ENCODE results near the gene HOMER1. TPM values are rescaled to one million over a fixed set of nuclear protein-coding genes. Genes with fewer than 3 reads are reported as not detected.

HOMER1 gene
- total RNA-seq, 1 donor from 2014 or later: 29.3 TPM

DNA sequence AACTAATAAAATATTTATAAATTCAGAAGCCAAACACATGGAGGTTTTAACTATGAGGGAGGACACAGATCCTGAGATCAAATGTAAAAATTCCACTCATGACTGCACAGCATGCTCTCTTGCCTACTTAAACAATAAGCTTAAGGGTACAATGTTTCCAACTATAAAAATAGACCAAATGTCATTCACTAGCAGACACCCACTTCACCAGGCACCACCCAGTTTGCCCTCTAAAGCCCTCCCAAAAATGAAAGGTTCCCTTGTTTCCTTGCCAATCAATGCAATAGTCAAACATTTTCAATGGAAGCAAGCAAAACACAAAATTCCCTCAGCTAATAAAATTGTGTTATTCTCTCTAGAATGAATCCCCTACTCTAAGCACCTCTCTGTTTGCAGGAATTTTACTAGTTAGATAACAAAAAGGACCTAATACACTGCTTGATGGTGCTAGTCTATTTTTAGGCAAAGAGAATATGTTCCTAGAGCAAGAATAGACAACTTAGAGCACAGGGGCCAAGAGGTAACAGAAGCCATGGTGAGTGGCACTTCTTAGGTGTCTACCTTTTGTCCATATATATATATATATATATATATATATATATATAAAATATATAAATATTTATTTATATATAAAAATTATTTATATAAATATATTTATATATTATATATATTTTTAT is 135.3 kb downstream of the HOMER1 start:
- Mint-ChIP-seq H3K36me3 (ENCODE audit: low read depth) (peaks cover 38% of the 10 kb centered on the region), H3K9me3 (peaks cover 22% of the 10 kb centered on the region), H3K27me3 (ENCODE audit: low read depth) (no peaks in the 10 kb centered on the region)

DNA sequence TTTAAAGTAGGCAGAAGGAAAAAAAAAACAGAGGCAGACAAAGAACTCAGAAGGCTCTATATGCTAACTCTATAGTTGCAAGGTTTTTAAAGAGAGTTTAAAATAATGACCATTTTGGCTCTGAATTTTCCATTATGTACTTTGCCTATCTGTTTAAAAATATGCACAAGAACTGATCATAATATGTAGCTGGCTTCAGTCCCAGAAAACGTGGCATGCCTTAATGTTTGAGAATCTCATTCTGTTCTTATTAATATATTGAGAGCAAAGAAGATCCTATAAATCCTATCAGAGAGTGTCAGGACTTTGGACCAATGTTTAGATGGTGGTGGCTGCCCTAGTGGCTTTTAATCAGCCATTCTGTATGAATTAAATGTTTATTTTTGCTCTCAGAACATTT is 156.5 kb downstream of the HOMER1 start:
- no peak overlapping the region for H3K4me3 Mint-ChIP-seq
- H3K9me3 Mint-ChIP-seq: peaks cover 3% of the 10 kb centered on the region
- no peak for DNase-seq (ENCODE audit: low read depth, low spot score)

More for the DNA sequence above, 135.3 kb downstream of the HOMER1 start:
- no peak for DNase-seq (ENCODE audit: low read depth, low spot score)
- H3K27ac Mint-ChIP-seq (ENCODE audit: unreplicated experiment): no peak overlapping the region
- peaks cover 7% of the 10 kb centered on the region for H3K4me1 Mint-ChIP-seq
- no peak overlapping the region for H3K4me3 Mint-ChIP-seq
- TF ChIP-seq, protein P1, sequence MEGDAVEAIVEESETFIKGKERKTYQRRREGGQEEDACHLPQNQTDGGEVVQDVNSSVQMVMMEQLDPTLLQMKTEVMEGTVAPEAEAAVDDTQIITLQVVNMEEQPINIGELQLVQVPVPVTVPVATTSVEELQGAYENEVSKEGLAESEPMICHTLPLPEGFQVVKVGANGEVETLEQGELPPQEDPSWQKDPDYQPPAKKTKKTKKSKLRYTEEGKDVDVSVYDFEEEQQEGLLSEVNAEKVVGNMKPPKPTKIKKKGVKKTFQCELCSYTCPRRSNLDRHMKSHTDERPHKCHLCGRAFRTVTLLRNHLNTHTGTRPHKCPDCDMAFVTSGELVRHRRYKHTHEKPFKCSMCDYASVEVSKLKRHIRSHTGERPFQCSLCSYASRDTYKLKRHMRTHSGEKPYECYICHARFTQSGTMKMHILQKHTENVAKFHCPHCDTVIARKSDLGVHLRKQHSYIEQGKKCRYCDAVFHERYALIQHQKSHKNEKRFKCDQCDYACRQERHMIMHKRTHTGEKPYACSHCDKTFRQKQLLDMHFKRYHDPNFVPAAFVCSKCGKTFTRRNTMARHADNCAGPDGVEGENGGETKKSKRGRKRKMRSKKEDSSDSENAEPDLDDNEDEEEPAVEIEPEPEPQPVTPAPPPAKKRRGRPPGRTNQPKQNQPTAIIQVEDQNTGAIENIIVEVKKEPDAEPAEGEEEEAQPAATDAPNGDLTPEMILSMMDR (conservative IDR thresholded peaks at IDR 0.05): no peak

DNA sequence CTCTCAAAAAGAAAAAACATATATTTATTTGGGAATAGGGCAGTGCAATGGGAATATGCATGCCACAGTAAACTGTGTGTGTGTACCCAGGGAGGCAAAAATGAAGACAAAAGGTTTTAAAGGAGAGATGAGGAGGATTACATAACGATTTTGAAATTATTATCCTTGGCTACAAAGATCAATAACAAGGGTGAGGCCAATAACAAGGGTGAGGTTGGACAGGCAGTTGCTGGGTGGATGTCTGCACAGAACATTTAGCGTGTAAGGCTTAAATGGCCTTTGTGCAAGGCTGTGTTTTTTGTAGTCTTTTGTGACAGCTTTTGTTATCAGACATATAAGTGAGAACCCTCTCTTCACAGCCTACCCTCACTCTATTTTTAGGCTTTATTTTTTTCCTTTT is 164.1 kb downstream of the HOMER1 start:
- no peaks in the 10 kb centered on the region for H3K4me1 Mint-ChIP-seq
- no peak overlapping the region for H3K4me3 Mint-ChIP-seq
- H3K27ac Mint-ChIP-seq (ENCODE audit: unreplicated experiment): no peak overlapping the region
- H3K27me3 Mint-ChIP-seq (ENCODE audit: low read depth): no peaks in the 10 kb centered on the region
- TF ChIP-seq, protein P1 (conservative IDR thresholded peaks at IDR 0.05): no peak
- DNase-seq (ENCODE audit: low read depth, low spot score): no peak
- peaks cover 3% of the 10 kb centered on the region for H3K9me3 Mint-ChIP-seq
- peaks cover 8% of the 10 kb centered on the region for H3K36me3 Mint-ChIP-seq (ENCODE audit: low read depth)

More for the DNA sequence above, 156.5 kb downstream of the HOMER1 start:
- H3K27me3 Mint-ChIP-seq (ENCODE audit: low read depth): no peaks in the 10 kb centered on the region
- peaks cover 9% of the 10 kb centered on the region for H3K36me3 Mint-ChIP-seq (ENCODE audit: low read depth)
- TF ChIP-seq, protein P1 (conservative IDR thresholded peaks at IDR 0.05): no peak
- H3K4me1 Mint-ChIP-seq: no peaks in the 10 kb centered on the region
- H3K27ac Mint-ChIP-seq (ENCODE audit: unreplicated experiment): no peak overlapping the region

DNA sequence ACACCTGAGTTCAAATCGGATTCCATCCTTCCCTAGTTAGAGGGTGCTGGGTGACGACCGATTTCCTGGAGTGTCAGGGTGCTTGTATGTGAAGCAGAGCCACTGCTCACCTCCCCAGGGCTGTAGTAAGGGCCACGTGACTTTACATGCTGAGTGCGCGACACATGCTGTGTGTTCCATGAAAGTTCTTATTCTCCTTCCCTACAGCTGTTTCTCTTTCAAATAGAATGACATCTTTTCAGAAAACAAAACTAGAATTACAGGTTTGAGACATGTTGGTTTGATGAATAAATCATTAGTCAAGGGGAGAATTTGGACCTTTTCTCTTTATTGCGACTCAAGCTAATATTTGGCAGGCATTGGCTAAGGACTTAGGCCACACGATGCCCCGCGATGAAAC is 164.9 kb downstream of the HOMER1 start:
- Mint-ChIP-seq H3K4me1 (no peaks in the 10 kb centered on the region), H3K4me3 (no peak overlapping the region), H3K27me3 (ENCODE audit: low read depth) (no peaks in the 10 kb centered on the region), H3K27ac (ENCODE audit: unreplicated experiment) (no peak overlapping the region), H3K9me3 (peaks cover 3% of the 10 kb centered on the region), H3K36me3 (ENCODE audit: low read depth) (peaks cover 8% of the 10 kb centered on the region)
- TF ChIP-seq, protein P1 (conservative IDR thresholded peaks at IDR 0.05): no peak
- no peak for DNase-seq (ENCODE audit: low read depth, low spot score)

DNA sequence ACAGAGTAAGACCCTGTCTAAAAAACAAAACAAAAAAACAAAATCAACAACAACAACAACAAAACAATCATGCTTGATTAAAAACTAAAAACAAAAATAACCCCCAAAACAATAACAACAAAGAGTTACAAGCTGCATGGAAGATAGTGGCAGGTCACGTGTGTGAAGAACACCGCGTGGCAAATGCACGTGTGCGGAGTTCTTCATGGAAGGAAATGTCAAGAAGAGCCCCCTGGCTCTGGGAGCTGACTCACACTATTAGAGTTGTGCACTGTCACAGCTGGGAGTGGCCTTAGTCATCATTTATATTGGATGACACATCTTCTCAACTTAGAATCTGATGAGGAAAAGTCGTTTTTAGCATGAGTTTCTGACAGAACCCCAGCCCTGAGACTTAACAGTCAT is 167.5 kb downstream of the HOMER1 start:
- DNase-seq (ENCODE audit: low read depth, low spot score): no peak
- no peak overlapping the region for H3K4me3 Mint-ChIP-seq
- no peak overlapping the region for H3K27ac Mint-ChIP-seq (ENCODE audit: unreplicated experiment)
- H3K27me3 Mint-ChIP-seq (ENCODE audit: low read depth): no peaks in the 10 kb centered on the region
- H3K9me3 Mint-ChIP-seq: no peaks in the 10 kb centered on the region
- TF ChIP-seq, protein P1 (conservative IDR thresholded peaks at IDR 0.05): no peak
- peaks cover 3% of the 10 kb centered on the region for H3K36me3 Mint-ChIP-seq (ENCODE audit: low read depth)
- H3K4me1 Mint-ChIP-seq: no peaks in the 10 kb centered on the region

Measured in neural crest cell (in vitro differentiated cells).